HK-2 (cell line): ENCODE measurements around the gene DIS3L2.
"Not testable (repeated sequence)": the region's sequence is repeated elsewhere in the genome, so short reads cannot be mapped to it uniquely, and the experiment has no call there.

Source experiments
- DNase-seq: peaks from one replicate; pipeline ENCODE4 v3.0.0-alpha.2; 2018; ENCODE audit not compliant: unreplicated experiment

Gene DIS3L2

DNA sequence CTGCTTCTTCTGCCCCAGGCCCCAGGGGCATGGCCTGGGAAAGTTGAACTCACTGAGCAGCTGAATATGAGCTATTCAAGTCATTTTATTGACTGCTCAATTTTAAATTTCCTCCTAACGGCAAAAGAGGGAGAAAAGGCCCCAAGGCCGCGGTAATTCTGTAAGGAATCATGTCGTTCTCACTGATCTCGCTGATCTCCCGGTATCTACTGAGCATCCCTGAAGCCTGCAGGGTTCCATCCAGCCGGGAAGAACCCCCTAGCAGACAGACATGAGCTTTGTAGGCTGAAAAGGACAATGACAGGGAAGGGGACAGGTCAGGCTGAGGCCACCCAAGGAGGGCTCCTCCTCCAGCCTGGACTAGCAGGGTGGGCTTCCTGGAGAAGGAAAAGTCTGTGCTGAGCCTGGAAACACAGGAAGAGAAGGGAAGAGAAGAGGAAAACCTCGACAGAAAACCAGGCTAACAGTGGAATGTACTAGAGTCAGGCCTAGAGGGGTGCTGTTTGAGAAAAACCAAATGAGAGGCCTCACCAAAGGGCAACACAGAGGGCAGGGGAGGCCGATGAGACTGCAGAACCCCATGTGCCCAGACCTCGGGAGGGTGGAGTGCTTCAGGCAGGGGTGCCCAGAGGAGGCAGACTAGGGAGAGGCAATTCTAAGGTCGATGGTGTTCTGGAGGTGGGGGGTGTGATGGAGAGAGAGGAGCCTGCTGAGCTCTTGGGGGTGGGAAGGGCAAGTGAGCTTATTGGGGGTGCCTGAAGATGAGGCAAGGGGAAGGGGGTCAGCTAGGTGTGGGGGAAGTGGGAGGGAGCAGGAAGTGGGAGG is 32.4 kb upstream of the DIS3L2 start:
- DNase-seq: no peak

- DNase-seq: no peak
Measured at GRCh38 chr2:231929961-231930592, 31.4 kb upstream of the DIS3L2 start.

DNA sequence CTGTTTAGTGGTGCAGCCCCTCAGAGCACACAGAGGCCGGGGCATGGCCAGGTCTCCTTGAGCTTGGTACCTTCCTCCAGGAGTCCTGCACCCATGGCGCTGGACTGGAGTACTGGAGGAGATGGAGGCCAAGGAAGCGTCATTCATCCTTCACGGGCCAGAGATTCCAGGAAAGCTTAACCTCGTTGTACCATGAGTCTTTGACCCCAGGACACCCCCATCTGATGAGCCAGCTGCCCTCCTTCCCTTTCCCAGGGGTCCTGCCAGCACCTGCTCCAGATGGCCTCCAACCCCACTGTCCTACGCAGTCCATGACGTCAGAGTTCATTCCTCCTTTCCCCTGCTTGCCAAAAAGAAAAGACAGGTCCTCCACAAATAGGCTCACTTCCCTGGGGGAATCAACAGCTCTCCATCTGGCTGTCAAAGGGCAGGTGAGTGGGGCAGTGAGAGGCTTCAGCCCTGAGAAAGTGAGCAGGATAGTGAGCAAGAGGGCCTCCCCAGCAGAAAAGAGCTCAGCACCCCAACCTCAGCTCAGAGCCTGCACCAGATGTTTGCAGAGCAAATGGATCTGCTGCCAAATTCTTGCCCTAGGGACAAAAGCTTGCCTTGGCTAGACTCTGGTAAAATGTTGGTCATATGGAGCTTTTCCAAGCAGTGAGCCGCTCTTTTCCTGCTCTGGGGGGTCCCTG is 30.8 kb upstream of the DIS3L2 start:
- DNase-seq: no peak

DNA sequence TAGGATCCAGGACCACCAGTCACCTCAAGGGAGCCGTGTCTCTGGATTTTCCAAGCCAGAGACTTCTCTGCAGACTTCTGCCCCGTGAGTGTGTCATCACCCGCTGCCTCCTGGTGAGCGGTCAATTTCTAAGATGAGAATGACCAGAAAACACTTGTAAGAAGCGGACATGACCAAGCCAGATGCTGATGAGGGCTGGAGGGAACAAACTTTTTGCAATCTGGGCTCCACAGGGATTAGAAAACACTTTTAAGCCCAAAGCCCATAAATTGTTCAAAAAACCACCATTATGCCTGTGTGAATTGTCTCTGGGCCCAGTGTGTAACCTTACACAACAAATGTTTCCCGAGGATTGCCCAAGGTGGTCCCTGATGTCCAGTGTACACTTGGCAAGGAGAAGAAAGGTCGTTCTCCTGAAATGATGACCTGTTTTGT is 30.0 kb upstream of the DIS3L2 start:
- DNase-seq: no peak

DNA sequence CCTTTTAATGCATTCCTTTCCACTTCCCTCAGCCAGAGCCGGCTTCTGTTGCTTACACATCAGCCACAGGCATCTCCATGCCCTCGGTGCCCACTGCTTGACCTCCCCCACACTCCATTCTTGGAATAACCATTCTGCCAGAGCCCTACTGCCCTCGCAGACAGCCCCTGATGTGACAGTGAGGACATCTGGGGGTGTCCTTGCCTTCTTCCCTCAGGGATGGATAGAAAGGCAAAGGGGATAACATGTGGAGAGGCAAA is 28.9 kb upstream of the DIS3L2 start:
- no peak for DNase-seq

GRCh38 chr2:231932985-231933915 is 28.3 kb upstream of the DIS3L2 start:
- DNase-seq: no peak

DNA sequence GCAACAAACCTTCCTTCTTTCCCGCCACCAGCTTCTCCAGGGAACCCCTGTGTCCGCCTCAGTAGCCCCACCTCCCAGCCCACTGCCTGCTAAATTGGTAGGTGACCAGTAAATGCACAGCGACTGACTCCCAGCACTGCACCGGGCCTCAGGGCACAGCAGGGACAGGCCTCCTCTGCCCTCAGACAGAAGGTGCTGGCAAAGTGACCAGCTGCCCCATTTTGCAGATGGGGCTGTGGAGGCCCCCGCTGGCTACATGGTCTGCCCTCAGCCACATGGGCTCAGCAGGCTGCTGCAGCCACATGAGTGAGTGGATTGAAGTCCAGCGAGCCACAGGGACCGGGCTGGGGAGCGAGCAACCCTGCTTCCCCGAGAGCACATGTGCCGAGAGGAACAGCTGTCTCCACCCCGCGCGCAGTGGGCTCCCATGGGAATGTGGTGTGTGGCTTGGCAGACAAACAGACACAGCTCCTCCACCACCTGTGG is 27.6 kb upstream of the DIS3L2 start:
- DNase-seq: no peak

GRCh38 chr2:231934441-231935206 is 26.9 kb upstream of the DIS3L2 start:
- no peak for DNase-seq

- no peak for DNase-seq
Measured at GRCh38 chr2:231935207-231935524, 26.3 kb upstream of the DIS3L2 start.

GRCh38 chr2:231935815-231936214 is 25.7 kb upstream of the DIS3L2 start:
- no peak for DNase-seq

GRCh38 chr2:231936491-231936890 is 25.0 kb upstream of the DIS3L2 start:
- no peak for DNase-seq

DNA sequence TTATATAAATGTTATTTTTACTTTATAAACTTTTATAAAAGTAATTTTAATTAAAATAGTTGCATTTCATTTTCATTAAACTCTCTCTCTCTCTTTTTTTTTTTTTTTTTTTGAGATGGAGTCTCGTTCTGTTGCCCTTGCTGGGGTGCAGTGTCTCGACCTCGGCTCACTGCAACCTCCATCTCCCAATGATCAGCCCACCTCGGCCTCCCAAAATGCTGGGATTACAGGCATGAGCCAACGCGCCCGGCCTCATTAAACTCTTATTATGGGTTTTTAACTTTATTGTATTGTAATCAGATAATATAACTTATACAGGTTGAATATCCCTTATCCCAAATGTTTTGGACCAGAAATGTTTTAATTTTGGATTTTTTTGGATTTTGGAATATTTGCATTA is 24.5 kb upstream of the DIS3L2 start:
- DNase-seq: no peak

GRCh38 chr2:231939022-231939421 is 22.5 kb upstream of the DIS3L2 start:
- no peak for DNase-seq

GRCh38 chr2:231940795-231941194 is 20.7 kb upstream of the DIS3L2 start:
- DNase-seq: no peak

GRCh38 chr2:231941673-231942072 is 19.8 kb upstream of the DIS3L2 start:
- no peak for DNase-seq

GRCh38 chr2:231942180-231942579 is 19.3 kb upstream of the DIS3L2 start:
- no peak for DNase-seq

DNA sequence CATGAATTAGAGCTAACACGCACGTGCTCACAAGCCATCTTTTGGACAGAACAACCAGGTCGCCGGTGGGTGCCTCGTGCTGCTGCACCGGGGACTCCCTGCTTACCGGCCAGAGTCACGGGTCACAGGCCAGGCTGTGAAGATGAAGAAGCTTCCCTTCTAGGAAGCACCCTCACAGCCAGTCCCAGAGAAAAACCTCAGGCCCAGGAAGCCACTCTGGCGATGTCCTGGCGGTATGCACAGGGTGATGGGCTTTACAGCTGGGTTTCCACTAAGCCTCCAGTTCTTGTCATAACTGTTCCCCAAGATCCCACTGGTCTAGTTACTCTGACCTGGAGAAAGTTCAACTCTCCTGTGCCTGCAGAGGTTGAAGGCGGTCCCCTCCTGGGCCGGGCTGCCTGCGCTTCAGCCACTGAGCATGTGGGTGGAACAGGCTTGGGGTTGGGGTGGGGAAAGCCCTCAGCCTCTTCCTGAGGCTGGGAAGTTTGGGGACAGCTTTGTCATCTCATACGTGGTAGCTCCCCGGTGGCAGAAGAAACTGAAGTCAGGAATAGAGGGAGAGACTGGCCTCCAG is 15.2 kb upstream of the DIS3L2 start:
- DNase-seq: no peak

- DNase-seq: not testable (repeated sequence)
Measured at GRCh38 chr2:231947112-231947511, 14.4 kb upstream of the DIS3L2 start.

- DNase-seq: no peak
Measured at GRCh38 chr2:231947694-231948093, 13.8 kb upstream of the DIS3L2 start.

- DNase-seq: no peak
Measured at GRCh38 chr2:231951452-231952035, 10.0 kb upstream of the DIS3L2 start.
